Gastrocnemius medialis (tissue), 4 donors: ENCODE measurements around the gene ARNT2. TPM values are rescaled to one million over a fixed set of nuclear protein-coding genes. Genes with fewer than 3 reads are reported as not detected.

ENCODE experiments used
- ATAC-seq, 2 donors: fragments of 150-250 bp; one replicate each; pipeline ENCODE4 v1.9.1; 2016
- DNase-seq, 2 donors: peaks; one replicate each; pipeline ENCODE4 v3.0.0-alpha.2; 2019
- H3K27ac ChIP-seq, 4 donors: fragments of 200-600 bp; sonication (generic); 1 replicate in 1 of 4; 2 replicates in 3 of 4; pipeline ENCODE4 v1.5.1; 2016 to 2018; ENCODE audit warnings: mild to moderate bottlenecking in 2 of 4, moderate library complexity in 1 of 4
- H3K27me3 ChIP-seq, 3 donors: fragments of 200-600 bp; sonication (generic) in 2 of 3; 1 replicate in 1 of 3; 2 replicates in 2 of 3; pipeline versions ENCODE4 v1.5.1 to v1.6.0; 2016 to 2019; ENCODE audit warnings: mild to moderate bottlenecking in 1 of 3, moderate library complexity in 1 of 3
- H3K36me3 ChIP-seq, 2 donors: fragments of 200-600 bp; sonication (generic) in 1 of 2; one replicate each; pipeline ENCODE4 v1.5.1; 2017 to 2018
- H3K4me1 ChIP-seq, 2 donors: fragments of 200-600 bp; sonication (generic) in 1 of 2; one replicate each; pipeline ENCODE4 v1.5.1; 2016 to 2017; ENCODE audit warnings: mild to moderate bottlenecking in 2 of 2
- H3K4me3 ChIP-seq, 4 donors: fragments of 200-600 bp; sonication (generic) in 3 of 4; 1 replicate in 1 of 4; 2 replicates in 3 of 4; pipeline ENCODE4 v1.5.1; 2016 to 2019; ENCODE audit warnings: mild to moderate bottlenecking in 2 of 4
- H3K9me3 ChIP-seq, 3 donors: fragments of 200-600 bp; sonication (generic) in 2 of 3; 1 replicate in 1 of 3; 2 replicates in 2 of 3; pipeline ENCODE4 v1.5.1; 2016 to 2019
- CTCF ChIP-seq, 5 experiments: fragments of 450-650 bp in 3 of 5; fragments of 200-600 bp in 2 of 5; sonication (generic) in 2 of 5; IDR thresholded peaks in 4 of 5; conservative IDR thresholded peaks in 1 of 5; 1 replicate in 4 of 5; 2 replicates in 1 of 5; pipeline ENCODE4 v1.5.1; 2016 to 2019; ENCODE audit warnings: antibody characterized with exemption in 5 of 5, mild to moderate bottlenecking in 3 of 5, moderate library complexity in 3 of 5
- POLR2A ChIP-seq, 2 donors: fragments of 450-650 bp; IDR thresholded peaks; one replicate each; pipeline ENCODE4 v1.6.1; 2017; ENCODE audit warnings: antibody characterized with exemption in 2 of 2, mild to moderate bottlenecking in 2 of 2, moderate library complexity in 2 of 2
- in situ Hi-C, 4 donors: fragments of 200-750 bp; cut with MboI; loops; one replicate each; pipeline versions ENCODE4 v1.15.0 to v1.8.0; 2017; ENCODE audit warnings: low sequenced_read_pairs in 4 of 4
- intact Hi-C: fragments of 100-400 bp; cut with DNase I; formaldehyde crosslinking; loops from one replicate; pipeline ENCODE4 v1.15.1; 2023; ENCODE audit warnings: low total_unique reads
- total RNA-seq, 4 donors: library from RNA; depleted of rRNA; stranded (reverse); fragments of >200 nt; gene quantifications; one replicate each; pipeline versions ENCODE4 v1.1.0 to v1.2.3, GENCODE V29; 2016

The ARNT2 gene
- total RNA-seq, 4 donors from 2014 or later: 4.1 to 23.5 (median 6.6) TPM

- intact Hi-C loops (no loop called here), in situ Hi-C loops (no loop called here)
- DNase-seq: no peak
- TF ChIP-seq POLR2A (IDR thresholded peaks at IDR 0.05) (no peak), CTCF (IDR thresholded peaks at IDR 0.05 in 4 of 5, conservative IDR thresholded peaks at IDR 0.05 in 1 of 5) (no peak)
- Histone ChIP-seq H3K4me1 (no peaks in the 10 kb centered on the region), H3K9me3 (no peaks in the 10 kb centered on the region), H3K4me3 (no peak overlapping the region), H3K27me3 (no peaks in the 10 kb centered on the region), H3K27ac (no peak overlapping the region), H3K36me3 (no peaks in the 10 kb centered on the region)
- ATAC-seq: no peak
Measured at GRCh38 chr15:80517290-80517689, 113.1 kb downstream of the ARNT2 start.

GRCh38 chr15:80518522-80518921 lies 114.3 kb downstream of the ARNT2 start:
- H3K27me3 ChIP-seq: no peaks in the 10 kb centered on the region
- DNase-seq (no peak), ATAC-seq (no peak)
- no peaks in the 10 kb centered on the region for H3K9me3 ChIP-seq
- no peak overlapping the region for H3K4me3 ChIP-seq
- no peak for TF ChIP-seq CTCF (IDR thresholded peaks at IDR 0.05 in 4 of 5, conservative IDR thresholded peaks at IDR 0.05 in 1 of 5)
- TF ChIP-seq POLR2A (IDR thresholded peaks at IDR 0.05): no peak
- in situ Hi-C loops (no loop called here), intact Hi-C loops (no loop called here)
- H3K4me1 ChIP-seq: no peaks in the 10 kb centered on the region
- H3K36me3 ChIP-seq: no peaks in the 10 kb centered on the region
- H3K27ac ChIP-seq: no peak overlapping the region

- H3K27ac ChIP-seq: no peak overlapping the region
- no peaks in the 10 kb centered on the region for H3K9me3 ChIP-seq
- intact Hi-C loops (no loop called here), in situ Hi-C loops (no loop called here)
- no peak for ATAC-seq
- TF ChIP-seq POLR2A (IDR thresholded peaks at IDR 0.05) (no peak), CTCF (IDR thresholded peaks at IDR 0.05 in 4 of 5, conservative IDR thresholded peaks at IDR 0.05 in 1 of 5) (no peak)
- H3K4me1 ChIP-seq: peaks cover 11 to 14% of the 10 kb centered on the region in 2 donors
- no peak for DNase-seq
- H3K36me3 ChIP-seq: no peaks in the 10 kb centered on the region
- no peak overlapping the region for H3K4me3 ChIP-seq
- H3K27me3 ChIP-seq: no peaks in the 10 kb centered on the region
Measured at GRCh38 chr15:80523746-80524145, 119.6 kb downstream of the ARNT2 start.

- Histone ChIP-seq H3K36me3 (no peaks in the 10 kb centered on the region), H3K27ac (no peak overlapping the region), H3K9me3 (no peaks in the 10 kb centered on the region), H3K4me1 (peaks cover 11 to 14% of the 10 kb centered on the region in 2 donors), H3K4me3 (no peak overlapping the region), H3K27me3 (no peaks in the 10 kb centered on the region)
- no peak for ATAC-seq
- TF ChIP-seq POLR2A (IDR thresholded peaks at IDR 0.05) (no peak), CTCF (IDR thresholded peaks at IDR 0.05 in 4 of 5, conservative IDR thresholded peaks at IDR 0.05 in 1 of 5) (no peak)
- in situ Hi-C loops (no loop called here), intact Hi-C loops (loop anchor here (5.0 kb wide), 1 partner anchor 1079 kb away; no protein-coding TSS in a partner anchor)
- no peak for DNase-seq
Measured at GRCh38 chr15:80525853-80526252, 121.7 kb downstream of the ARNT2 start.
